ENCODE data around the gene TDRD1. TPM values are rescaled to one million over a fixed set of nuclear protein-coding genes. Genes with fewer than 3 reads are reported as not detected.

Gene TDRD1
- total RNA-seq, 1 experiment from 2014 or later = not detected

GRCh38 chr10:114244126-114244525, 65.0 kb downstream of the TDRD1 start:
- no peaks in the 10 kb centered on the region for H4K20me1 ChIP-seq (ENCODE audit: insufficient read depth, low read depth, low read length)
- no peak overlapping the region for H3K4me2 ChIP-seq (ENCODE audit: low read depth, low read length, poor library complexity, severe bottlenecking)
- H3K79me2 ChIP-seq (ENCODE audit: low read length) = no peaks in the 10 kb centered on the region
- no peaks in the 10 kb centered on the region for H3K9me3 ChIP-seq (ENCODE audit: low read length)
- no peak for DNase-seq
- H3K4me1 ChIP-seq (ENCODE audit: low read length) = no peaks in the 10 kb centered on the region
- no peaks in the 10 kb centered on the region for H3K9me2 ChIP-seq (replicated peaks; ENCODE audit: insufficient read depth, low read length)
- no peak overlapping the region for H3K9ac ChIP-seq (ENCODE audit: low read length)
- no peak overlapping the region for H3K27ac ChIP-seq (ENCODE audit: low read length)
- no peak overlapping the region for H3K4me3 ChIP-seq (ENCODE audit: low read length)
- H3K36me3 ChIP-seq (ENCODE audit: insufficient read depth, low read length) = no peaks in the 10 kb centered on the region
- no peaks in the 10 kb centered on the region for H3K27me3 ChIP-seq (ENCODE audit: low read length)
- H2AFZ ChIP-seq (ENCODE audit: low read length) = no peak overlapping the region

- no peak overlapping the region for H3K4me2 ChIP-seq (ENCODE audit: low read depth, low read length, poor library complexity, severe bottlenecking)
Observed at GRCh38 chr10:114245121-114245791, 66.1 kb downstream of the TDRD1 start.

GRCh38 chr10:114246679-114247305, 67.6 kb downstream of the TDRD1 start:
- H3K9me3 ChIP-seq (ENCODE audit: low read length) = no peaks in the 10 kb centered on the region
- H3K9me2 ChIP-seq (replicated peaks; ENCODE audit: insufficient read depth, low read length) = no peaks in the 10 kb centered on the region
- H3K36me3 ChIP-seq (ENCODE audit: insufficient read depth, low read length) = no peaks in the 10 kb centered on the region
- H3K9ac ChIP-seq (ENCODE audit: low read length) = no peak overlapping the region
- H3K4me2 ChIP-seq (ENCODE audit: low read depth, low read length, poor library complexity, severe bottlenecking) = peak overlapping the region; percentile 13
- no peak overlapping the region for H3K27ac ChIP-seq (ENCODE audit: low read length)
- no peaks in the 10 kb centered on the region for H3K27me3 ChIP-seq (ENCODE audit: low read length)
- DNase-seq = no peak
- H3K4me1 ChIP-seq (ENCODE audit: low read length) = no peaks in the 10 kb centered on the region
- no peaks in the 10 kb centered on the region for H4K20me1 ChIP-seq (ENCODE audit: insufficient read depth, low read depth, low read length)
- no peak overlapping the region for H2AFZ ChIP-seq (ENCODE audit: low read length)
- H3K79me2 ChIP-seq (ENCODE audit: low read length) = no peaks in the 10 kb centered on the region
- H3K4me3 ChIP-seq (ENCODE audit: low read length) = no peak overlapping the region

More at GRCh38 chr10:114245121-114245791, 66.1 kb downstream of the TDRD1 start:
- H3K27me3 ChIP-seq (ENCODE audit: low read length) = no peaks in the 10 kb centered on the region
- H3K4me3 ChIP-seq (ENCODE audit: low read length) = no peak overlapping the region
- H4K20me1 ChIP-seq (ENCODE audit: insufficient read depth, low read depth, low read length) = no peaks in the 10 kb centered on the region
- no peaks in the 10 kb centered on the region for H3K9me3 ChIP-seq (ENCODE audit: low read length)
- no peaks in the 10 kb centered on the region for H3K9me2 ChIP-seq (replicated peaks; ENCODE audit: insufficient read depth, low read length)
- H3K79me2 ChIP-seq (ENCODE audit: low read length) = no peaks in the 10 kb centered on the region
- no peaks in the 10 kb centered on the region for H3K36me3 ChIP-seq (ENCODE audit: insufficient read depth, low read length)
- no peak overlapping the region for H2AFZ ChIP-seq (ENCODE audit: low read length)
- no peak overlapping the region for H3K27ac ChIP-seq (ENCODE audit: low read length)
- DNase-seq = no peak
- H3K4me1 ChIP-seq (ENCODE audit: low read length) = no peaks in the 10 kb centered on the region
- no peak overlapping the region for H3K9ac ChIP-seq (ENCODE audit: low read length)

GRCh38 chr10:114250236-114250635, 71.1 kb downstream of the TDRD1 start:
- Histone ChIP-seq H3K4me1 (ENCODE audit: low read length) (no peaks in the 10 kb centered on the region), H2AFZ (ENCODE audit: low read length) (no peak overlapping the region), H3K27ac (ENCODE audit: low read length) (no peak overlapping the region), H3K4me3 (ENCODE audit: low read length) (no peak overlapping the region), H3K4me2 (ENCODE audit: low read depth, low read length, poor library complexity, severe bottlenecking) (no peak overlapping the region), H3K9ac (ENCODE audit: low read length) (no peak overlapping the region), H3K9me3 (ENCODE audit: low read length) (no peaks in the 10 kb centered on the region), H3K79me2 (ENCODE audit: low read length) (no peaks in the 10 kb centered on the region), H4K20me1 (ENCODE audit: insufficient read depth, low read depth, low read length) (no peaks in the 10 kb centered on the region), H3K9me2 (replicated peaks; ENCODE audit: insufficient read depth, low read length) (no peaks in the 10 kb centered on the region), H3K27me3 (ENCODE audit: low read length) (no peaks in the 10 kb centered on the region), H3K36me3 (ENCODE audit: insufficient read depth, low read length) (no peaks in the 10 kb centered on the region)
- DNase-seq = no peak

GRCh38 chr10:114250716-114251115, 71.6 kb downstream of the TDRD1 start:
- Histone ChIP-seq H3K9ac (ENCODE audit: low read length) (no peak overlapping the region), H4K20me1 (ENCODE audit: insufficient read depth, low read depth, low read length) (no peaks in the 10 kb centered on the region), H3K36me3 (ENCODE audit: insufficient read depth, low read length) (no peaks in the 10 kb centered on the region), H3K4me3 (ENCODE audit: low read length) (no peak overlapping the region), H3K4me1 (ENCODE audit: low read length) (no peaks in the 10 kb centered on the region), H3K4me2 (ENCODE audit: low read depth, low read length, poor library complexity, severe bottlenecking) (no peak overlapping the region), H2AFZ (ENCODE audit: low read length) (no peak overlapping the region), H3K9me3 (ENCODE audit: low read length) (no peaks in the 10 kb centered on the region), H3K9me2 (replicated peaks; ENCODE audit: insufficient read depth, low read length) (no peaks in the 10 kb centered on the region), H3K79me2 (ENCODE audit: low read length) (no peaks in the 10 kb centered on the region), H3K27me3 (ENCODE audit: low read length) (no peaks in the 10 kb centered on the region), H3K27ac (ENCODE audit: low read length) (no peak overlapping the region)
- DNase-seq = no peak

GRCh38 chr10:114252092-114252491, 72.9 kb downstream of the TDRD1 start:
- Histone ChIP-seq H3K4me1 (ENCODE audit: low read length) (no peaks in the 10 kb centered on the region), H3K9me2 (replicated peaks; ENCODE audit: insufficient read depth, low read length) (no peaks in the 10 kb centered on the region), H3K9ac (ENCODE audit: low read length) (no peak overlapping the region), H3K4me3 (ENCODE audit: low read length) (no peak overlapping the region), H3K4me2 (ENCODE audit: low read depth, low read length, poor library complexity, severe bottlenecking) (no peak overlapping the region), H3K9me3 (ENCODE audit: low read length) (no peaks in the 10 kb centered on the region), H3K27me3 (ENCODE audit: low read length) (no peaks in the 10 kb centered on the region), H3K36me3 (ENCODE audit: insufficient read depth, low read length) (no peaks in the 10 kb centered on the region), H3K79me2 (ENCODE audit: low read length) (no peaks in the 10 kb centered on the region), H3K27ac (ENCODE audit: low read length) (no peak overlapping the region), H2AFZ (ENCODE audit: low read length) (no peak overlapping the region), H4K20me1 (ENCODE audit: insufficient read depth, low read depth, low read length) (no peaks in the 10 kb centered on the region)
- DNase-seq = no peak

GRCh38 chr10:114252883-114253282, 73.7 kb downstream of the TDRD1 start:
- H4K20me1 ChIP-seq (ENCODE audit: insufficient read depth, low read depth, low read length) = no peaks in the 10 kb centered on the region
- H3K9me3 ChIP-seq (ENCODE audit: low read length) = no peaks in the 10 kb centered on the region
- H3K4me1 ChIP-seq (ENCODE audit: low read length) = no peaks in the 10 kb centered on the region
- no peaks in the 10 kb centered on the region for H3K9me2 ChIP-seq (replicated peaks; ENCODE audit: insufficient read depth, low read length)
- no peak overlapping the region for H3K27ac ChIP-seq (ENCODE audit: low read length)
- no peak overlapping the region for H3K4me2 ChIP-seq (ENCODE audit: low read depth, low read length, poor library complexity, severe bottlenecking)
- DNase-seq = no peak
- H3K79me2 ChIP-seq (ENCODE audit: low read length) = no peaks in the 10 kb centered on the region
- H3K36me3 ChIP-seq (ENCODE audit: insufficient read depth, low read length) = no peaks in the 10 kb centered on the region
- H3K4me3 ChIP-seq (ENCODE audit: low read length) = no peak overlapping the region
- no peak overlapping the region for H3K9ac ChIP-seq (ENCODE audit: low read length)
- no peak overlapping the region for H2AFZ ChIP-seq (ENCODE audit: low read length)
- no peaks in the 10 kb centered on the region for H3K27me3 ChIP-seq (ENCODE audit: low read length)

- H3K4me3 ChIP-seq (ENCODE audit: low read length) = no peak overlapping the region
- H3K27me3 ChIP-seq (ENCODE audit: low read length) = no peaks in the 10 kb centered on the region
- H4K20me1 ChIP-seq (ENCODE audit: insufficient read depth, low read depth, low read length) = no peaks in the 10 kb centered on the region
- no peak overlapping the region for H3K27ac ChIP-seq (ENCODE audit: low read length)
- no peaks in the 10 kb centered on the region for H3K36me3 ChIP-seq (ENCODE audit: insufficient read depth, low read length)
- H2AFZ ChIP-seq (ENCODE audit: low read length) = no peak overlapping the region
- H3K9ac ChIP-seq (ENCODE audit: low read length) = no peak overlapping the region
- DNase-seq = no peak
- H3K9me3 ChIP-seq (ENCODE audit: low read length) = no peaks in the 10 kb centered on the region
- H3K79me2 ChIP-seq (ENCODE audit: low read length) = no peaks in the 10 kb centered on the region
- H3K4me1 ChIP-seq (ENCODE audit: low read length) = no peaks in the 10 kb centered on the region
- H3K4me2 ChIP-seq (ENCODE audit: low read depth, low read length, poor library complexity, severe bottlenecking) = no peak overlapping the region
- no peaks in the 10 kb centered on the region for H3K9me2 ChIP-seq (replicated peaks; ENCODE audit: insufficient read depth, low read length)
Observed at GRCh38 chr10:114255227-114255626, 76.1 kb downstream of the TDRD1 start.

Measured in Karpas-422 (cell line).